Measurements from ENCODE around the gene COA1. TPM values are rescaled to one million over a fixed set of nuclear protein-coding genes. Genes with fewer than 3 reads are reported as not detected.

The COA1 gene
- total RNA-seq, 2 experiments from 2014 or later = 63.9 to 96.0 TPM

- Histone ChIP-seq H3K9me2 (ENCODE audit: insufficient read depth, low read length) (no peaks in the 10 kb centered on the region), H3K4me2 (ENCODE audit: low read length) (no peak overlapping the region), H3K79me2 (ENCODE audit: insufficient read depth, low read depth, low read length) (peaks cover 90% of the 10 kb centered on the region), H3K9me3 (ENCODE audit: low read length) (peaks cover 16% of the 10 kb centered on the region; the same call in 1 of the 2 replicates), H3K4me3 (ENCODE audit: low read depth, low read length, poor library complexity, severe bottlenecking) (no peak overlapping the region), H4K20me1 (ENCODE audit: insufficient read depth, low read length) (peaks cover 18% of the 10 kb centered on the region; the same call in 1 of the 2 replicates), H3K4me1 (ENCODE audit: insufficient read depth, low read length, poor library complexity, severe bottlenecking) (peaks cover 5% of the 10 kb centered on the region), H3K27ac (ENCODE audit: low read depth, low read length, poor library complexity, severe bottlenecking) (no peak overlapping the region), H2AFZ (ENCODE audit: low read length) (no peak overlapping the region), H3K36me3 (ENCODE audit: insufficient read depth, low read length) (peaks cover 6% of the 10 kb centered on the region)
- TF ChIP-seq, protein P1, sequence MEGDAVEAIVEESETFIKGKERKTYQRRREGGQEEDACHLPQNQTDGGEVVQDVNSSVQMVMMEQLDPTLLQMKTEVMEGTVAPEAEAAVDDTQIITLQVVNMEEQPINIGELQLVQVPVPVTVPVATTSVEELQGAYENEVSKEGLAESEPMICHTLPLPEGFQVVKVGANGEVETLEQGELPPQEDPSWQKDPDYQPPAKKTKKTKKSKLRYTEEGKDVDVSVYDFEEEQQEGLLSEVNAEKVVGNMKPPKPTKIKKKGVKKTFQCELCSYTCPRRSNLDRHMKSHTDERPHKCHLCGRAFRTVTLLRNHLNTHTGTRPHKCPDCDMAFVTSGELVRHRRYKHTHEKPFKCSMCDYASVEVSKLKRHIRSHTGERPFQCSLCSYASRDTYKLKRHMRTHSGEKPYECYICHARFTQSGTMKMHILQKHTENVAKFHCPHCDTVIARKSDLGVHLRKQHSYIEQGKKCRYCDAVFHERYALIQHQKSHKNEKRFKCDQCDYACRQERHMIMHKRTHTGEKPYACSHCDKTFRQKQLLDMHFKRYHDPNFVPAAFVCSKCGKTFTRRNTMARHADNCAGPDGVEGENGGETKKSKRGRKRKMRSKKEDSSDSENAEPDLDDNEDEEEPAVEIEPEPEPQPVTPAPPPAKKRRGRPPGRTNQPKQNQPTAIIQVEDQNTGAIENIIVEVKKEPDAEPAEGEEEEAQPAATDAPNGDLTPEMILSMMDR (conservative IDR thresholded peaks at IDR 0.05; ENCODE audit: low read length) = no peak
- no peak for TF ChIP-seq EZH2phosphoT487 (IDR thresholded peaks at IDR 0.05; ENCODE audit: borderline replicate concordance, low read depth, low read length)
- ChIA-PET CTCF (ENCODE audit: unreplicated experiment) (interaction anchor here (1.1 kb wide), 1 partner anchor 111 kb away, joined by 5 read pairs; the partner anchor contains the start of gene STK17A), POLR2A (interaction anchor here (0.7 to 1.5 kb wide), 3 partner anchors 29 to 111 kb away, joined by 3 to 7 read pairs (median 3); partner anchors contain the start of gene STK17A)
- no TSS peak for BruUV-seq (replicated peaks)
- intact Hi-C loops (cut with micrococcal nuclease; ENCODE audit: unreplicated experiment) = no loop called here
- DNase-seq (ENCODE audit: low spot score) = no peak
Measured at GRCh38 chr7:43693687-43694398, 35.5 kb downstream of the COA1 start.

DNA sequence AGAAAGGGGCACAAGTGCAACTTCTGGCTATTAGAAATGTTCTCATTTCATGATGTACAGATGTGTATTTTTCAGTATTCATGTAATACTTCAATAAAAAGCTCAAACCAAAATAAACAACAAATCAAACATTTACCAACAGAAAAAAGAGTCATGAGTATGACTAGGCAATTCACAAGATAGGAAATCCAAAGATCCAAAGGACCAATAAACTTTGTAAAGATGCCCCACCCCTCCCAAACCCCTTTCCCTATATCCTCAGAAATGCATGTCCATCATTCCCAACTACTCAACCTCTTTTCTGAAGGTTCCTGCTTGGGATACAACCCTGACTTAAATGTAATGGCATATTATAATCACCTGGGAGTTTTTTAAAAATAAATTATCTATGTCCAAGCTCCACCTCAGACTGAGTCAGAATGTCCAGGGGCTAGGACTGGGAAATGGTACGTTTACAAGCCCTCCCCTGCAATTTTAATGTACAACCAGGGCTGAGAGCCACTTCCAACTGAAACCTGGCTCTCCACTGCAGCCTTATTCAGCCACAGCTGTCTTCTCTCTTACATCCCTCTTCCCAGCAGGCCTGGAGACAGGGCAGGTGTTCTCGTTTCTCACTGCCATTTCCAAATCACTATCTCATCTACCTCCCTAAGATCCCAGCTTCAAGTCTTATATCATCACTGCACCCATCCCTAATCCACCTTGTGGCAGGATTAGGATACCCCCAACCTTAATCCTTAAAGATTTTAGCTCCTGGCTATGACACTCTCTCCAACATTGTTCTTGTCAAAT lies 36.5 kb downstream of the COA1 start:
- Histone ChIP-seq H3K27ac (ENCODE audit: low read depth, low read length, poor library complexity, severe bottlenecking) (no peak overlapping the region), H3K4me2 (ENCODE audit: low read length) (no peak overlapping the region), H2AFZ (ENCODE audit: low read length) (no peak overlapping the region), H3K36me3 (ENCODE audit: insufficient read depth, low read length) (peaks cover 14% of the 10 kb centered on the region), H3K4me3 (ENCODE audit: low read depth, low read length, poor library complexity, severe bottlenecking) (no peak overlapping the region), H3K9me2 (ENCODE audit: insufficient read depth, low read length) (no peaks in the 10 kb centered on the region), H3K4me1 (ENCODE audit: insufficient read depth, low read length, poor library complexity, severe bottlenecking) (no peaks in the 10 kb centered on the region), H4K20me1 (ENCODE audit: insufficient read depth, low read length) (peaks cover 8% of the 10 kb centered on the region; the same call in 1 of the 2 replicates), H3K79me2 (ENCODE audit: insufficient read depth, low read depth, low read length) (peaks cover 89% of the 10 kb centered on the region), H3K9me3 (ENCODE audit: low read length) (peaks cover 22% of the 10 kb centered on the region; the same call in 1 of the 2 replicates)
- POLR2A ChIA-PET = interaction anchor here (0.6 to 1.5 kb wide), 3 partner anchors 98 to 119 kb away, joined by 3 to 4 read pairs (median 3); partner anchors contain the start of gene STK17A
- no peak for TF ChIP-seq EZH2phosphoT487 (IDR thresholded peaks at IDR 0.05; ENCODE audit: borderline replicate concordance, low read depth, low read length)
- TF ChIP-seq, protein P1 (conservative IDR thresholded peaks at IDR 0.05; ENCODE audit: low read length) = no peak
- BruUV-seq (replicated peaks) = no TSS peak
- DNase-seq (ENCODE audit: low spot score) = no peak
- intact Hi-C loops (cut with micrococcal nuclease; ENCODE audit: unreplicated experiment) = no loop called here
- CTCF ChIA-PET (ENCODE audit: unreplicated experiment) = interaction anchor here (1.1 kb wide), 1 partner anchor 110 kb away, joined by 5 read pairs; the partner anchor contains the start of gene STK17A
